Measurements from ENCODE around the gene NPRL2. TPM values are rescaled to one million over a fixed set of nuclear protein-coding genes. Genes with fewer than 3 reads are reported as not detected.

The NPRL2 gene
- total RNA-seq, 3 donors from 2014 or later (not counting 1 experiment from before 2014, with no cell fraction given) = 78.9 to 87.6 (median 80.9) TPM

GRCh38 chr3:50303013-50303815 is 47.4 kb downstream of the NPRL2 start, which contains the start of gene HYAL1:
Gene HYAL1, minus strand, starts transcription at chr3:50303574. Its CDS starts 618 bp downstream, at chr3:50302956.
- no peaks in the 10 kb centered on the region for H3K9me3 ChIP-seq (ENCODE audit: control insufficient read depth, insufficient read depth, low read length)
- no peak within 1 kb of the TSS for H3K27ac ChIP-seq (ENCODE audit: low read length)
- Mint-ChIP-seq H3K9me3 (no peaks in the 10 kb centered on the region), H3K27me3 (ENCODE audit: low read depth in 2 of 2) (no peaks in the 10 kb centered on the region), H3K27ac (no peak within 1 kb of the TSS), H3K4me1 (peaks cover 18 to 29% of the 10 kb centered on the region in 2 donors), H3K4me3 (no peak within 1 kb of the TSS), H3K36me3 (no peaks in the 10 kb centered on the region)
- intact Hi-C loops (cut with micrococcal nuclease) = no loop called here
- no peak for DNase-seq
- no peaks in the 10 kb centered on the region for H3K36me3 ChIP-seq (ENCODE audit: control insufficient read depth, insufficient read depth, low read length)
- TF ChIP-seq CTCF (IDR thresholded peaks at IDR 0.05) = no peak
- peaks cover 22% of the 10 kb centered on the region for H3K4me1 ChIP-seq (ENCODE audit: control insufficient read depth, insufficient read depth, low read length)
- ATAC-seq = no peak
- WGBS (ENCODE audit: insufficient coverage) = 88% methylated on average over 14 of the region's 14 CpGs
- no peaks in the 10 kb centered on the region for H3K27me3 ChIP-seq (ENCODE audit: control insufficient read depth, insufficient read depth, low read length)
- no peak within 1 kb of the TSS for H3K4me3 ChIP-seq (ENCODE audit: low read length)

DNA sequence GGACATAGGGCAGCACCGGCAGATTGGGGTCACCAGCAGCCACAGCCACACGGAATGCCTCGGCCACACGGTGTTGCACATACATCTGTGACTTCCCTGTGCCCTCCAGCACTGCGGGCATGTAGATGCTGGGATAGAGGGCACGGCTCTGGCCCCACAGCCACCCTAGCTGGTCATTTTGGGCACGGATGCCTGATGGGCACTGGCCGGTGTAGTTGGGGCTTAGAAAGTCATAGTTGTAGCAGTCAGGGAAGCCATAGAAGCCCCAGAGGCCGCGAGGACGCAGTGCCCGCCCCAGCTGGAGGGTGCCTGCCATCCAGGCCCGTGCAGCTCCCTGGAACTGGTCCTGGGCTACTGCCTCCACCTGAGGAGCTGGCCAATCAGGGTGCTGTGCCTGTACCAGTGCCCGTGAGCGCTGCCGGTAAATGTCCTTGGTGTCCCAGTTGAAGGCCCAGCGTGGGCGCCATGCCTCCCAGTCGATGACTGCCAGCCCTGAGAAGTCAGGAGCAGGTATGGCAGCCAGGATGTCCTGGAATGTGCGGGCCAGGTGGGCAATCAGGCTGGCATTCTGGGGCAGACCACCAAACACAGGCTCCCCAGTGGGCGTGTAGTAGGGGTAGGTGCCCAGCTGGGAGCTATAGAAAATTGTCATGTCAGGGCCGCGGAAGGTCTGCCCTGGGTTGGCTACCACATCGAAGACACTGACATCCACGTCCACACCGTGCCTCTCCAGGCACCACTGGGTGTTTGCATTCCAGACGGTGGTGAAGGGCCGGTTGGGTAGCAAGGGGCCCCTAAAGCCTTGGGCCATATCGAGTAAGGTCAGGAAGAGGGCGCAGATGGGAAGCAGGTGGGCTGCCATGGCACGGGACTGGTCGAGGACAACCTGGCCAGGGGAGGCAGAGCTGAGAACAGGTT is 48.2 kb downstream of the NPRL2 start:
- H3K4me3 Mint-ChIP-seq = no peak overlapping the region
- no peaks in the 10 kb centered on the region for H3K27me3 Mint-ChIP-seq (ENCODE audit: low read depth in 2 of 2)
- intact Hi-C loops (cut with micrococcal nuclease) = no loop called here
- no peaks in the 10 kb centered on the region for H3K36me3 ChIP-seq (ENCODE audit: control insufficient read depth, insufficient read depth, low read length)
- no peaks in the 10 kb centered on the region for H3K27me3 ChIP-seq (ENCODE audit: control insufficient read depth, insufficient read depth, low read length)
- peaks cover 27% of the 10 kb centered on the region for H3K4me1 ChIP-seq (ENCODE audit: control insufficient read depth, insufficient read depth, low read length)
- H3K27ac ChIP-seq (ENCODE audit: low read length) = no peak overlapping the region
- TF ChIP-seq CTCF (IDR thresholded peaks at IDR 0.05) = no peak
- no peak overlapping the region for H3K27ac Mint-ChIP-seq
- no peaks in the 10 kb centered on the region for H3K9me3 ChIP-seq (ENCODE audit: control insufficient read depth, insufficient read depth, low read length)
- H3K4me1 Mint-ChIP-seq = peaks cover 18 to 33% of the 10 kb centered on the region in 2 donors
- ATAC-seq (no peak), DNase-seq (no peak)
- no peaks in the 10 kb centered on the region for H3K9me3 Mint-ChIP-seq
- WGBS (ENCODE audit: insufficient coverage) = 95% methylated on average over 32 of the region's 32 CpGs
- no peaks in the 10 kb centered on the region for H3K36me3 Mint-ChIP-seq
- no peak overlapping the region for H3K4me3 ChIP-seq (ENCODE audit: low read length)

GRCh38 chr3:50300681-50301254 is 49.8 kb downstream of the NPRL2 start:
- Histone ChIP-seq H3K36me3 (ENCODE audit: control insufficient read depth, insufficient read depth, low read length) (peaks cover 2% of the 10 kb centered on the region), H3K27me3 (ENCODE audit: control insufficient read depth, insufficient read depth, low read length) (no peaks in the 10 kb centered on the region), H3K4me3 (ENCODE audit: low read length) (no peak overlapping the region), H3K4me1 (ENCODE audit: control insufficient read depth, insufficient read depth, low read length) (peaks cover 27% of the 10 kb centered on the region), H3K9me3 (ENCODE audit: control insufficient read depth, insufficient read depth, low read length) (no peaks in the 10 kb centered on the region), H3K27ac (ENCODE audit: low read length) (no peak overlapping the region)
- Mint-ChIP-seq H3K4me1 (peaks cover 18 to 33% of the 10 kb centered on the region in 2 donors), H3K4me3 (peak overlapping the region; percentile 97), H3K36me3 (no peaks in the 10 kb centered on the region), H3K9me3 (no peaks in the 10 kb centered on the region), H3K27ac (peak overlapping the region; percentile 95 to 97), H3K27me3 (ENCODE audit: low read depth in 2 of 2) (no peaks in the 10 kb centered on the region)
- 93% methylated on average over 6 of the region's 6 CpGs for WGBS (ENCODE audit: insufficient coverage)
- ATAC-seq (no peak), DNase-seq (no peak)
- TF ChIP-seq CTCF (IDR thresholded peaks at IDR 0.05) = no peak
- intact Hi-C loops (cut with micrococcal nuclease) = no loop called here

Measured in natural killer cell (primary cell).